ENCODE measurements around the gene ANKMY2.

ANKMY2 gene

DNA sequence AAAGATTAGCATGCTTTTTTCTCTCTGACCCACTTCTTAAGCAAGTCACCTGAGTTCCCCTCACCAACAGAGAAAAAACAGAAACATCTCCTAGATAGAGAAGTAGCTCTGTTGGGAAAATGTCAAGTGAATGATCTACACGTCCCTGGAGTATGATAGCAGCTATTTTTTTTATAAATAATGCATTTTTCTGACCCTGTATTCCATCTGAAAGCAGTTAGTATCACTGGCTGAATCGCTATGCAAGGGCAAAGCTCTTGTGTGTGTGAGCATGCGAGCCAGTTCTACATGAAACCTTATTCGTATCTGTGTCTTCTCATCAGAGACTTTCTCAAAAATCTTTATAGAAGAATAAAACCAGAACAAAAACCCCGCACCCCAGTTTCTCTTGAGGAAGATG, 8.2 kb downstream of the ANKMY2 start:
- Histone ChIP-seq H3K4me3 (ENCODE audit: low read depth, low read length) (no peak overlapping the region), H3K4me1 (ENCODE audit: control insufficient read depth, insufficient read depth, low read length) (no peaks in the 10 kb centered on the region), H3K27ac (ENCODE audit: extremely low read depth, low read depth, low read length) (no peak overlapping the region), H3K9me3 (ENCODE audit: control insufficient read depth, insufficient read depth, low read depth, low read length) (no peaks in the 10 kb centered on the region), H3K36me3 (ENCODE audit: control insufficient read depth in 2 of 2, insufficient read depth in 1 of 2, low read length in 2 of 2) (peaks cover 10 to 11% of the 10 kb centered on the region in 2 experiments)
- CTCF ChIA-PET, result no interaction called here
- TF ChIP-seq ZSCAN16 (tag by site-specific recombination; IDR thresholded peaks at IDR 0.05), result no peak
- no peak for TF ChIP-seq ZBTB49 (tag by site-specific recombination; IDR thresholded peaks at IDR 0.05; ENCODE audit: low read depth)
- TF ChIP-seq ZNF558 (tag by site-specific recombination; IDR thresholded peaks at IDR 0.05), result no peak
- no peak for TF ChIP-seq BCL11A (tag by site-specific recombination; IDR thresholded peaks at IDR 0.05; ENCODE audit: low read depth)
- POLR2A ChIA-PET, result interaction anchor here (1.6 to 2.4 kb wide), 2 partner anchors 9 to 14 kb away, joined by 3 to 10 read pairs; partner anchors contain the start of genes ANKMY2 and BZW2

DNA sequence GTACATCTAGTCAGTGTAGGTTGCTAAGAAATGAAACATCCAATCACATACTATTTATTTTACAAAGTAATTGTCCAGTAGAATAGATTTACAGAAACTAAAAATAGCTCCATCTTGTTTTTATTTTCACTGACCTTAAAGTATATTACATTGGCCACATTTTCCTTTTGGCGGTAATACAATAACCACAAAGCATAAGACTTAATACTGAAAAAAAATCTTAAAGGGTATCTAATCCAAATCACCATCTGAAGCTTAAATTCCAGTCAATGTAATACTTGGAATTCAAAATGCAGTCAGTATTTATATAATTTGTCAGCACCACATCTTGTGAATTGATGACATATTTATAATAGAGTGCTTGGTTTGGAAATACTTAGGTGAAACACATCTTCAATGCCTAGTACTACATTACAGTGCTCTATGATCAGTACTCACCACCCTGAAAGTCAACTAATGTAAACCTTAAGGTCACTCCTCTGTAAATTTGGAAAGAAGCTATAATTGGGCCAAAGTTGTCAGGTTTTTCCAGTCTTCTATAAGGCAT, 8.9 kb downstream of the ANKMY2 start:
- ChIA-PET CTCF (no interaction called here), POLR2A (interaction anchor here (1.6 to 2.4 kb wide), 2 partner anchors 9 to 15 kb away, joined by 3 to 10 read pairs; partner anchors contain the start of genes ANKMY2 and BZW2)
- Histone ChIP-seq H3K36me3 (ENCODE audit: control insufficient read depth in 2 of 2, insufficient read depth in 1 of 2, low read length in 2 of 2) (peaks cover 10 to 11% of the 10 kb centered on the region in 2 experiments), H3K9me3 (ENCODE audit: control insufficient read depth, insufficient read depth, low read depth, low read length) (no peaks in the 10 kb centered on the region), H3K4me3 (ENCODE audit: low read depth, low read length) (no peak overlapping the region), H3K4me1 (ENCODE audit: control insufficient read depth, insufficient read depth, low read length) (no peaks in the 10 kb centered on the region), H3K27ac (ENCODE audit: extremely low read depth, low read depth, low read length) (no peak overlapping the region)
- TF ChIP-seq KLF9 (tag by site-specific recombination; IDR thresholded peaks at IDR 0.05; ENCODE audit: low read depth) (no peak), SP7 (tag by site-specific recombination; IDR thresholded peaks at IDR 0.05) (no peak)

GRCh38 chr7:16634271-16634738, 11.2 kb downstream of the ANKMY2 start:
- Histone ChIP-seq H3K27ac (ENCODE audit: extremely low read depth, low read depth, low read length) (no peak overlapping the region), H3K4me1 (ENCODE audit: control insufficient read depth, insufficient read depth, low read length) (no peaks in the 10 kb centered on the region), H3K4me3 (ENCODE audit: low read depth, low read length) (no peak overlapping the region), H3K9me3 (ENCODE audit: control insufficient read depth, insufficient read depth, low read depth, low read length) (no peaks in the 10 kb centered on the region), H3K36me3 (ENCODE audit: control insufficient read depth in 2 of 2, insufficient read depth in 1 of 2, low read length in 2 of 2) (peaks cover 10 to 14% of the 10 kb centered on the region in 2 experiments)
- TF ChIP-seq BCL11A (tag by site-specific recombination; IDR thresholded peaks at IDR 0.05; ENCODE audit: low read depth) (no peak), ZNF777 (tag by site-specific recombination; IDR thresholded peaks at IDR 0.05; ENCODE audit: borderline replicate concordance) (no peak), ZNF776 (tag by site-specific recombination; IDR thresholded peaks at IDR 0.05; ENCODE audit: borderline replicate concordance) (no peak), AEBP2 (tag by site-specific recombination; IDR thresholded peaks at IDR 0.05; ENCODE audit: borderline replicate concordance) (no peak), ZNF157 (tag by site-specific recombination; IDR thresholded peaks at IDR 0.05) (no peak), ZNF391 (tag by site-specific recombination; IDR thresholded peaks at IDR 0.05; ENCODE audit: borderline replicate concordance, low read depth) (no peak), RBAK (tag by site-specific recombination; IDR thresholded peaks at IDR 0.05) (no peak), ZNF48 (tag by site-specific recombination; IDR thresholded peaks at IDR 0.05) (no peak), ZSCAN16 (tag by site-specific recombination; IDR thresholded peaks at IDR 0.05) (no peak), ZFP41 (tag by site-specific recombination; IDR thresholded peaks at IDR 0.05; ENCODE audit: borderline replicate concordance) (no peak), ZNF473 (tag by site-specific recombination; IDR thresholded peaks at IDR 0.05) (no peak), PRDM1 (tag by site-specific recombination; IDR thresholded peaks at IDR 0.05) (no peak), GLIS1 (tag by site-specific recombination; IDR thresholded peaks at IDR 0.05) (no peak), ZBTB49 (tag by site-specific recombination; IDR thresholded peaks at IDR 0.05; ENCODE audit: low read depth) (no peak)
- TF ChIP-seq, protein P1, sequence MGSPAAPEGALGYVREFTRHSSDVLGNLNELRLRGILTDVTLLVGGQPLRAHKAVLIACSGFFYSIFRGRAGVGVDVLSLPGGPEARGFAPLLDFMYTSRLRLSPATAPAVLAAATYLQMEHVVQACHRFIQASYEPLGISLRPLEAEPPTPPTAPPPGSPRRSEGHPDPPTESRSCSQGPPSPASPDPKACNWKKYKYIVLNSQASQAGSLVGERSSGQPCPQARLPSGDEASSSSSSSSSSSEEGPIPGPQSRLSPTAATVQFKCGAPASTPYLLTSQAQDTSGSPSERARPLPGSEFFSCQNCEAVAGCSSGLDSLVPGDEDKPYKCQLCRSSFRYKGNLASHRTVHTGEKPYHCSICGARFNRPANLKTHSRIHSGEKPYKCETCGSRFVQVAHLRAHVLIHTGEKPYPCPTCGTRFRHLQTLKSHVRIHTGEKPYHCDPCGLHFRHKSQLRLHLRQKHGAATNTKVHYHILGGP (tag by site-specific recombination; IDR thresholded peaks at IDR 0.05), result no peak
- ChIA-PET CTCF (interaction anchor here (1.4 kb wide), 1 partner anchor 201 kb away, joined by 4 read pairs; no protein-coding TSS in a partner anchor), POLR2A (no interaction called here)
